Measurements from ENCODE around the gene MINAR1.

Gene MINAR1

GRCh38 chr15:79466488-79466887, 34.4 kb downstream of the MINAR1 start:
- H3K4me3 ChIP-seq (ENCODE audit: low read length) = no peak overlapping the region
- TF ChIP-seq ZNF274 (IDR thresholded peaks at IDR 0.05; ENCODE audit: low read depth, low read length) = no peak

DNA sequence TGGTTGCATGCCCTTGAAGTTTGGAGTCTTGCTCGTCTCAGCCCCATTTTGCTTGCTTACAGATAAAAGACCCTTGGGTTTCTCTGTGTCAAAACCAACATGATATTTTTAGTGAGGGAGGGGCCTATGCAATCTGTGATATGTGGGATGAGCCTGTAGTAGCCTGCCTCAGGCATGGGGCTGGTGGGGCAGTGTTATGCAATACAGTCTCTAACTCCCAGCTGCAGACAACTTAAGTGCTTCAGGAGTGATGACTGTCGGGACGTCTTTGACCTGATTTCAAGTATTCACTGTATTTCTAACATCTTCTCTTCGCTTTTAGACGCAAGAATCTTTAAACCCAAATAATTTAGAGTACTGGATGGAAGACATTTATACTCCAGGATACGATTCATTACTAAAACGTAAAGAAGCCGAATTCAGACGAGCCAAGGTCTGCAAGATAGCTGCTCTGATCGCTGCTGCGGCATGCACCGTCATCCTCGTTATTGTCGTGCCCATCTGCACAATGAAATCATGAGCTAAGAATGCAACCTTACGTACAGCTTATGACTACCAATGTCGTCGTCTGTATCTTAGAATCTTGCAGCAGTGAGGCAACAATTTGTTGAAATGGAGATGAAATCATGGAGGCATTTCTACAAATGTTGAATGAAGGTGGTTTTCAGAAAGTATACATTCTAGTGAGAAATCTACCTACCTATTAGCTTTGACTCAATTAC, 35.9 kb downstream of the MINAR1 start:
- H3K4me3 ChIP-seq (ENCODE audit: low read length) = no peak overlapping the region
- no peak for TF ChIP-seq ZNF274 (IDR thresholded peaks at IDR 0.05; ENCODE audit: low read depth, low read length)

DNA sequence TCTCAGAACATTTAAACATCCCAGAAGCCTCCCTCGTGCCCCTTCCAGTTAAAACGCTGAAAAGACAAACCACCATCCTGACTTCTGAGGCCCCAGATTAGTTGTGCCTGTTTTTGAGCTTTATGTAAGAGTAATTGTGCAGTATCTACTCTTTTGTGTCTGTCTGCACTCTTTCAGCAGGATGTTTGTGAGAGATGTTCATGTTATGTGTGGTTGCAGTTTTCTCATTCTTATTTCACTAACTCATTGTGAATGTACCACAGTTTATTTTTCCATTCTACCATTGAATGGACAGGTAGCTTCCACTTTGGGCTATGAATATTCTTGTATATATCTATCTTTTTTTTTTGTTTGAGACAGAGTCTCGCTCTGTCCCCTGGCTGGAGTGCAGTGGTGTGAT, 40.3 kb downstream of the MINAR1 start:
- no peak overlapping the region for H3K4me3 ChIP-seq (ENCODE audit: low read length)
- no peak for TF ChIP-seq ZNF274 (IDR thresholded peaks at IDR 0.05; ENCODE audit: low read depth, low read length)

- no peak for TF ChIP-seq ZNF274 (IDR thresholded peaks at IDR 0.05; ENCODE audit: low read depth, low read length)
- H3K4me3 ChIP-seq (ENCODE audit: low read length) = no peak overlapping the region
These were observed 42.1 kb downstream of the MINAR1 start for GRCh38 chr15:79474252-79474651.

DNA sequence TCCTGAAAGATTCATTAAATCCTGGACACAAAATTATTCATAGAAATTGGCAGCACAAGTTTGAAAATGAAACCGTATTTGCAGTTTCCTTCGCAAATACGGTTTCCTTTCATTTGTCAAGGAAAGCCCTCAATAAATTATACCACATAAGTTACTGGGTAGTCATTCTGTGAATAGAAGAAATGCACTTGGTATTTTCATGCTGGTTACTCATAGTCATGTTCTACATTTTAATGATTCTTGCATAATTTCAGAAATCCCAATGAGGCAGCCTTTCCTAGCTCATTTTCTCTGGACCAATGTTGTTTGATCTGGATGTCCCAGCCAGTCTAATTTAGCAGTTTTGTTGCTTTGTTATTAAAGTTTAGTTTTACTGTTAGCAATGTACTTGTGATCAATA, 43.2 kb downstream of the MINAR1 start:
- no peak for TF ChIP-seq ZNF274 (IDR thresholded peaks at IDR 0.05; ENCODE audit: low read depth, low read length)
- H3K4me3 ChIP-seq (ENCODE audit: low read length) = no peak overlapping the region

- TF ChIP-seq ZNF274 (IDR thresholded peaks at IDR 0.05; ENCODE audit: low read depth, low read length) = no peak
- H3K4me3 ChIP-seq (ENCODE audit: low read length) = no peak overlapping the region
These were observed 46.0 kb downstream of the MINAR1 start for GRCh38 chr15:79478108-79478507.

GRCh38 chr15:79479616-79480015, 47.5 kb downstream of the MINAR1 start:
- H3K4me3 ChIP-seq (ENCODE audit: low read length) = no peak overlapping the region

GRCh38 chr15:79481793-79482192, 49.7 kb downstream of the MINAR1 start:
- no peak for TF ChIP-seq ZNF274 (IDR thresholded peaks at IDR 0.05; ENCODE audit: low read depth, low read length)
- no peak overlapping the region for H3K4me3 ChIP-seq (ENCODE audit: low read length)

More at GRCh38 chr15:79479616-79480015, 47.5 kb downstream of the MINAR1 start:
- TF ChIP-seq ZNF274 (IDR thresholded peaks at IDR 0.05; ENCODE audit: low read depth, low read length) = no peak
